NCI-H1048 (cell line): ENCODE measurements around the gene YEATS2.

Experiments used
- DNase-seq: peaks from one replicate; lab custom pipeline; 2025; lab: John Stamatoyannopoulos, UW

Gene YEATS2

DNA sequence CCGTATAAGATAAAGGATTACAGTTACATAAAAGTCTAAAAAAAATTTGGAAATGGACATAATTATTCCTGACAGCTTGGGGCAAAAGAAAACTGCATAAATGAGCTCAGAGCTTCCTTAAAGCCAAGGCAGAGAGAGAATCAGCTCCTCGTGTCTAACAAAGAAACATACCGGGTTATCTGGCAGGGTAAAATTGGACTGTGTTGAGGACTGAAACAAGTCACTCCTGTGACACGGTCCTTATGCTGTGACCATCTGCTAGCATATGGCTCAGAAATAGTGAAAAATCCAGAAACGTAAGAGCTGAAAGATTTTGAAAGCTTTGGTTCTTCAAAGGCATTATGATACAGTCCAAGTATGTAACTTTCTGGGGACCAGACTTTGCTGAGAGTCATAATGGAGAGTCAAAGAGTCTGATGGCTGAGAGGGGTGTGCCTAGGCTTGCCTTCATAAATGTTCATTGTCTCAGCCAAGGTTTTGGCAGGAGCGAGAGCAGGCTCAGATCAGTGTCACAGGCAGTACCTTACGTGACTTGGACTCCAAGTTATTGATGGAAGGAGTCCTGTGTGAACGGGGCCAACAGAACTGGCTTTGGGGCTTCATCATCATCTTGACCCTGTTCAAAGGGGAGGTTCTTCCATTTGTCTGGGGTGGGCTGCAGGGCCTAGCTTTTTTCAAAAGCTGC, 115.3 kb downstream of the YEATS2 start:
- no peak for DNase-seq

DNA sequence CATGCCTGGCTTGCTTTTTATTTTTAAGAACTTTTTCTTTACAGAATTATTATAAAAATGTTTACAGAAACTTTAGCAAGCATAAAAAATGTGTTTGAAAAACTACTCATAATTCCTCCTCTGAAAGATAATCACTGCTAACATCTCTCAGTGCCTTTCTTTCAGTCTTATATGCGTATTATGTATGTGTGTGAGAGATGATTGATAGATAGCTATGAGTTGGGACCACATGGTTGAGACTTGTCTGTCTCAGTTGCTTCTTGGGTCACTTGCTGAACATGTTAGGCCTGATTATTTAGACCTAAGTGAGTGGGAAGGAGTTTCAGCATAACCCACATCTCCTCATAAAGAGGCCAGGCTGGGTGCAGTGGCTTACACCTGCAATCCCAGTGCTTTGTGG, 116.6 kb downstream of the YEATS2 start:
- DNase-seq: no peak

DNA sequence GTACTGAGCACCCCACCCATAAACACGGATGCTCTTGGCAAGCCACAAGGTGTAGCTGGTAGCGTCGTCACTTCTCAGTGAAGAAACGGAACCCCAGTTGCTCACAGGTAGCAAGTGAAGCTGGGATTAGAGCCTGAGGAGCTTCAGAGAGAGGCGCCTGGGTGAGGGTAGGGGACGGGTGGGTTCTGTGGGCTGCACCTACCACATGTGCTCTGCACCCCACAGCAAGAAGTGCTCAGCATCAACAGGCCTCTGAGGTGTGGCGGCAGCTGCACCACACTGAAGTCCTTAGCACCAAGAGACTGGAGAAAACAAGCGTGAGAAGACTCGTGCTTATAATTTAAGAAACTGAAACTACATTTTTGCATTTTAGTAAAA, 118.0 kb downstream of the YEATS2 start:
- DNase-seq: no peak

DNA sequence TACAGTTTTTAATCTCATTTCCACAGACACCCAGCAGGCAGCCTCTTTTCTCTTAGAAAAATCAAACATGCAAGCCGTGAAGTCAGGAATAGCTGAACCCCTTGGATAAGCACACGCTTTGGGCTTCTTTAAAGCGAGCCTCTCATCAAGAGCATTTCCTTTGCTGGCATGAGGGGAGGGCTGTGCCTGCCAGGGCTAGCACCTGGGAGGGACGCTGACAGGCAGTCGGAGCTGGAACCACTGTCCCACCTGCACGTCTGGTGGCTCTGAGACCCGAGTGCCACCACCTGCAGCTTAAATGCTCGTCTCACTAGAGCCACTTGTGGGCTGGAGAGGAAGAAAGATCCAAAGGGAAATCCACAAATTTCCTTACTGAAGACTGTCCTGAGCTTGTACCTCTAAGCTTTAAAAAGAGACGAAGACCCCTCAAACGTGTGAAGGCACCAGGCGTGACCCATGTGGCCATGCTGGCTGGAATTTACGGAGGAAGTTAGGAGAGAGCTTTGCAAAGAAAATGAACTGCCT, 118.4 kb downstream of the YEATS2 start:
- DNase-seq: no peak

DNA sequence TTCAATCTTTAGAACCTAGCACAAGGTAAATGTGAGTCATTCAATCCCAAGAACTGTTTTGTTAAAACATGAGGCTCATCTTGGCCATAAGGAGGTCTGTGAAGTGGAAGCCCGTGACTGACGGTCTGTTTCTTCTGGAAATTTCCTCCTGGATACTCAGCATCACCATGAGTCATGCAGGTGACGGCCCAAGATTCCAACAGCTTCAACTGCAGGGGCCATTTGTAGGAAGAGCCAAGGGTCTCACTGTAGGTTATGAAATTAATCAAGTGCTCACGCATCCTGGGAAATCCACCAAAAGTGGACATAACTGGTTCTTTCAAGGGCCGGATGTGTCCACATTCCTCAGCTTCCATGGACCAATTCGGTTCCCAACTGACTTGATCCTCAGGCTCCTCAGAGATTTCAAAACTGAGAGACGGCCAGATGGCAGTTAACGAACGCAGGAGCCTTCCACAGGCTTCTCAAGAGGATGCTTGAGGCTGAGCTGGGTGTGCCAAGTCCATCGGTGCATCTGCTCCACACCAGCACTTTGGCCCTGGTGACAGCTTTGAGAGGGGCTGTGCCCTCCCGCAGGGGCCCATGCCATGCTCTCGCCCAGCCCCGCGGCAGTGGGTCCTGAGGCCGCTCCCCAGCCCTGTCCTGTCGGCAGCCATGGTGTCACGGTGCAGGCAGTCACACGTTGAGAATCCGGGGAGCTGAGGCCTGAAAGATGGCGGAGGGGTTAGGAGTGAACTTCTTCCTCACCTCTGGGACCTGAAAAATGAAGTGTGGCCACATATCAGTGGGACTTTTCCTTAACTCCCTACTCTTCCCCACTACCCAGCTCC, 119.3 kb downstream of the YEATS2 start:
- no peak for DNase-seq

DNA sequence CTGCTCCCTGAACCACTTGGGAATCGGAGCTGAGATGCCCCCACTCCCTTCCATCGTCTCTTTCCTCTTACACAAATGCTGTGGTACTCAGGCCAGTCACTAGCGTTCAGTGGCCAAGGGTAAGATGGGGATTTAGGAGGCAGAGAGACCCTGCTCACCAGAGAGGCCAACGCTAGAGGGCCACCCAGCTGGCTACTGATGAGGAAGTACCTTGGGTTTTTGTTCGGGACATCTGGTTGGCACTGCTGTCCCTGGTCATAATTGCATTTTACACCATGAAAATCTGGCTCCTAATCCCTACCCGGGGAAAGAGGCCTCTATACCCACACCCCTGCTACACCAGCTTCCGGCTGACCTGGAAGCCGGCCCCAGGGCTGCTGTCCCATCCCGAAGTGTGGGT, 120.0 kb downstream of the YEATS2 start:
- DNase-seq: no peak

DNA sequence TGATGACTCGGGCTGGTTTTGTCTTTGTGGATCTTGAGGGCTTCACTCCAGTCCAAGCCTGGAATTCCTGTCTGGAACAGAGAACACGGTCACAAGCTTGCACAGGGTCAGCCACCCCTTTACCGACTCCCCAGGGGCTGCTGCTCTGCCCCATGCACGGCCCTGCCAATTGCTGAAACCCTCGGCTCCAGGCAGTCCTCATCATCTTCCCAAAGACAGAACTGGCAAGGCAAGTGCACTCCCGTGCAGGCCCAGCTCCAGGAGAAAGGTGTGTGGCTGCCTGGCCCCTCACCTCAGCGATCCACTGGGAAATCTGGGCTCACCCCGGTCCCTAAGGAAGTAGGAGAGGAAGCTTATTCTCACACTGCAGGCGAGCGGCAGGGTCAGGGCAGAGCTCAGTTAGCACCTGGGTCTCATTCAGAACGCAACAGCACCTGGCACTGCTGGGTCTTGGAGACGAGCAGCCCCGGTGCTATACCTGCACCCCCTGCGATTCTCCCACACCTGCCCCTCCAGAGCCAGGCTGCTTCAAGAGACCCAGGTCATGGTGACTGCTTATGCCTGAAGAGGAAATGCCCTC, 120.5 kb downstream of the YEATS2 start:
- DNase-seq: no peak

DNA sequence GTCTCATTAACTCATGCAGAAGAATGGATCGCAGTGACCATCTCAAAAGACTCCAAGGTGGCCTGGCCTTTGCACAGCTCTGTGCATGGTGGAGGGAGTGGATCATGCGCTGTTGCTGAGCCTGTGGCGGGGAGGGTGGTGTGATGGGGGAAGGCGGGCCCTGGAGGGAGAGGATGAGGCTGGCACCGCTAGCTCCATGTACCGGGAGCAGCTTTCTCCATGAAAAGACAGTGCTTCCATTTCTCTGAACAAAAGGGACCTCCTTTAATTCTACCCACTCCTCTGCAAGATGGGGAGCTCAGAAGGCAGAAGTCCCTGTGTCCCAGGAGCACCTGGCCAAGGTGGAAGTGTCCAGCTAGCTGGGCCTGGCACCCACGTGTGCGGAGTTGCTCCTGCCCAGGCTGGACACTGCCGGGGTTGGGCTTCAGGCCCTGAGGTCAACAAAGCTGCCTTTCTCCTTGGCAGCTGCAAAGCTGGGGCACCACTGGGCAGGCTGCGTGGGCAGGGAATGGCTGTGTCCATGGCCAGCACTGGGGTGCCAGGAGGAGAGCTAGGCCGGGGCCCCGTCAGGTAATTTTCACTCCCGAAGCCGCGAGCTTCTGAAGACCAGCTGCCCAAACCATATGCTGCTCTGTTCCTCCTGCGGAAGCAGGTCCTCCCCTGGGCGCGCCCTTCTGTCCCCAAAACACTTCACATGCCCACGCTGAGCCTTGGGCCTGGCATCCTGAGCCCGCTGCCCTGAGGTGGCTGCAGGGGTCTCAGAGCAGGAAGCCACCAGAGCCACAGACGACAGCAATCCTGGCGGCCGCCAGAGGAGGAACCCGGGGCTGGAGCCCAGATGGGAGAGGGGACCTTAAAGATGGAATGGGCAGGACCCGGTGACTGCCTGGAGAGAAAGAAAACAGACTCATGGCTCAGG, 121.4 kb downstream of the YEATS2 start:
- DNase-seq: no peak

DNA sequence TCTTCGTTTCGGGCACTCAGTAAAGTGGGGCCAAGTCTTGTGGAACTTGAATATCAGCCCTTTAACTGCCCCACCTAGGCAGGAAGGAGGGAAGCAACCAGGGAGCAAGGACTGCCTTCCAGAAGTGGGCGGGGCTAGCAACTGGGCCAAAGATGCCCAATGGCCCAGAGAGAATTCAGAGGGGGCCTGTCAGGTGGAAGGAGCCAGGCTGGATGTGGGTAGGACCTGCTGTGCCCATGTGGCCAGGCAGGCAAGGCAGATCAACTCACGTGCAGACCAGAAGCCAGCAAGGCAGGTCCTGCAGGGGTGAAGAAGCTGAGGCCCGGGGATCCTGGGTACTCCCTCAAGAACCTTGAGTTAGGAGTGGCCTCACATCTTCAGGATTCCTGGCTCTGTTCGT, 122.2 kb downstream of the YEATS2 start:
- no peak for DNase-seq

DNA sequence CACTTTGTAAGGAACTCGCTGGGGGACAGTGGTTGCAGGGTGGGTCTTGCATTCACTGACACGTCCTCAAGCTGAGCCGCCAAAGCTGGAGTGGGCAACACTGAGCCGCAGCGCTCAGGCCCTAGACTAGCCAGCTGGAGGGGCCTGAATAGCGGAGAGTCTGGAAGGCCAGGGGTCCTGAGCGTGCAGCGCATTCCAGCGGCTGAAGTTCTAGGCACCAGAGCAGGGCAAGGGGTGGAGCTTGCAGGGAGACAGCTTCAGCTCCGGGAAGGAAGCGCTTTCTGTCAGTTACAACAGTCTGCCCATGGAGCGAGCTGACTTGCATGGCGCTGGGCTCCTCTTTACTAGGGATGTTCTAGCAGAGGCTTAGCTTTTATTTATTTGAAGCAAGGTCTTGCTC, 125.0 kb downstream of the YEATS2 start:
- no peak for DNase-seq

DNA sequence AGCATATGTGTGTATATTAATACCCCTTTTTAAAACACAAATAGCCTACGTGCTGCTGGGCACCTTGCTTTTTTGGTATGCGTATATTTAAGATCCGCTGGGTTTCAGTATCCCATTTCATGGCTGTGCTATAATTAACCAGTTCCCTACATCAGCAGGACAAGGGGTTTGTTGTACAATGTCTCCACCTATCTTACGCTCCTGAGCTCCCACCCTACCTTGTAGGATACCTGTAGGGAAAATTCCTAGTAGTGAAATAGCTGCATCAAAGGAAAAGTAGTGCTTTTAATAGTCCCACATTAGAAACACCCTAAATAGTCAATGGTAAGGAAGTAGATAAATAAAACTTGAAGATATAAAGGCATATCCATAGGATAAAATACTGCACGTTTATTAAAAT, 126.4 kb downstream of the YEATS2 start:
- no peak for DNase-seq

DNA sequence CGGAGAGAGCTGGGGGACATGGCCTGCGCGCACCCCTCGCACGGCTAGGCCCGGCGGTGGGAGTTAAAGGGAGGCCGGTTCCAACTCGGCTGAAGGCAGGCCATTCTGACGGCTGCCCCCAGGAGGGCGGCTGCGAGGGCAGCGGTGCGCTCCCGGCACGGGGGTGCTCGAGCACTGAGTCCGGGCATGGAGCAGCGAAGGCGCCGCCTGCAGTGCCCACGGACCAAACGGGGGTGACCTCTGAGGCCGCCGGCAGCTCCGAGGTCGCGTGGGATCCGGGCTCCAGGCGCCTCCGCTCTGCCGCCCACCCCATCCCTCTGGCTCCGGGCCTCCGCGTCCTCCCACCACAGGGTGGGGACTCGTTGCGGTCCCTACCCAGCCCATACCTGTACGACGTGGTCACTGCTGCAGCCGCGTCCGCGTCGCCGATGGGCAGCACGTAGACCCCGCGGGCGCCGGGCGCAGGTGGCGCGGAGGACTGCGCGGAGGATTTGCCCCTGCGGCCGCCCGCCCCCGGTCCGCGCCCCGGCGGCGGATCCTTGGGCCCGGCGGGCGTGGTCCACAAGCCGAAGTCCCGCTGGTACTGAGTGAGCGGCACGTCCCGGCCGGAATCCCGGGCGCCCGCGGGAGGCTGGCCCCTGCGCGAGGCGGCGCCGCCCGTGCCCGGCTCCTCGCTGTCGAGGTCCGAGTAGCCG, 127.3 kb downstream of the YEATS2 start:
- DNase-seq: no peak

DNA sequence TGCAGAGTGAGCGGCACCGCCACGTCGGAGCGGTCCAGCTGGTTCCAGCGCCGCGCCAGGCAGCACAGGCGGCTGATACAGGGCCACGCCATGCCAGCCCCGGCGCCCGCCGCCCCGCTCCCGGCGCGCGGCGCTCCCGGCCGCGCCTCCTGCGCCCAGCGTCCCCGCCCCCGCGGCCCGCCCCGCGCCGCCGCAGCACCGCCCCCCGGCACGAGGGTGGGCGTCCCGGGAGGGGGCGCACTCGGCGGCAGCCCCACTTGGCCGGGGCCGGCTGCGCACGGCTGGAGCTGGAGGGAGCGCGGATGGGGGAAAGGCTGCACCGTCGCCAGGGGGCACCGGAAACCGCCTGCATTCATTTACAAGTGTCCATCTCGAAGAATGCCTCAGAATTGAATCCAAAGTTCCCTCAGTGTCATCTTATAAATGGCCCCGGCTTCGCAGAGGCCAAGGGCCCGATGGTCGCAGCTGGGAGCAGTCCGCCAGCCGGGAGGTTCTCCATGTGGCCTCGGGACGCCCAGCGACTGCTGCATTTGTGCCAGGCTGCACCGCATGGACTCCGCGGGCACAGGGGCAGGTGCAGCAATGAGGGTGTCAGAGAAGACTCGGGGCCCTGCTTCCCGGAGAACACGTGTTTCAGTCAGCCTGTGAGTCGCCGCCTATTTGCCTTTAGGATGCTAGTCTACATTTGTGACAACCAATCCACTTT, 128.0 kb downstream of the YEATS2 start, which contains the start of gene MAP6D1:
MAP6D1 (minus strand) TSS at position 122 of the 706 bp plus-strand sequence; CDS start at position 92, 30 bp downstream.
- no peak for DNase-seq

DNA sequence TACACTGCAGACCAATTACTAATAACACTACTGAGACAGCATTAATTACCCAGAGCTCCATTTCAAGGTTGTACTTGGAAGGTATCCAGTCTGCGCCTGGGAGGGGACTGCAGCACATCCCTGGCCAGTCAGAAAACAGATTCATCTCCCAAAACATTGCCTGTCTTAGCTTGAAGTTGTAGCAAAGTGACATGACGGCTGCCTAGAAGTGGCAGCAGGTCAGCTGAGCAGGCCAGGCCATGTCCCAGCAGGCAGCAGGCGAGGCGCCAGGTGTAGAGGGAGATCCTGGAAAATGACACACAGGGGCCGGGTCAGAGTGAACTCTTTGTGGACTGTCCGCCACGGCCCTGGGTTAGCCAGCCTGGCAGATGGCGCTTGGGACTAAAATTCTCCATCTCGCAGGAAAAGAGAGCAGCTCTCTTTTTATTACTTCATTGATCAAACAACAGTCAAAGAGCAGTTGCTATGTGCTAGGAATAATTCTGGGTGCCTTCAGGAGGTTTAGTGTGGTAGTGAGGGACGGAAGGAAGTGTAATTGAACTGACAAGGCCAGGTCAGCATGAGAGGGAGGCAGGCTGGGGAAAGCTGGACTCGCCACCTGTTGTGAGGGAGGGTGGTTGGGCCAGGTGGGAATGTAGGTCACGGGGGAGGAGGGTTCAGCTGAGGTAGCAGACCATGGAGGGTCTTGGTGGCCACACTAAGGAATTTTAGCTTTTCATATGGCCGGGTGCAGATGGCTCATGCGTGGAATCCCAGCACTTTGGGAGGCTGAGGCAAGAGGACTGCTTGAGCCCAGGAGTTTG, 129.1 kb downstream of the YEATS2 start:
- no peak for DNase-seq

DNA sequence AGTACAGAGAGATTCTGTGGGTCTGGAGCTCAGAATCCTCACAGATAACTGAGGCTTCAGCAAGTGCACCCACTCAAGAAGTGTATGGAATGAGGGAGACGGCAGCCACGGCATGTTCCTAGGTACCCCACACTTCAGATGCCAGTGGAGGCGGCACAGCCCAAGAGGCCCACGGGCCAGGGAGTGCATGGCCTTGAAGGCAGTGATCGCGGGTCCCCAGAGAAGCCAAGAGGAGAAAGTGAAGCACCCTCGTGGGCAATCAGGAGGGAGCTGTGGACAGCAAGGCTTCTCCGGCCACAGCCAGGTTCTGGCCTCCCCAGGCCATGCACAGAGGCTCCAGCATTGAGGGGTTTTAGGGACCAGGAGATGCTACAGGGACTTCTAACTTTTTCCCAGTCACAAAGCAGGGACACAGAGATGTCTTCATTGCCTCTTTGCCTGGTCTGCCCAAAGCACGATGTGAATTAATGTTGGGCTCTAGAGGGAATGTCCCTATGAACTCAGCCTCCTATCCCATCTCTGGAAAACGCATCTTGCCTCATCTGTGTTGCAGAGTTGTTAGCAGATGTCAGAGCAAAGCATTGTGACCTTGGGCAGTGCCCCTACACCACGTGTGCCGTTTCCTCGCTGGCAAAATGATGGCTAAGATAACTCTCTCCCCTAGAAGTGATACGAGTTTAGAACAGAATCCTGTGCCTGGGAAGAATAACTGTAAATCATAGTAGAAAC, 130.4 kb downstream of the YEATS2 start:
- no peak for DNase-seq

DNA sequence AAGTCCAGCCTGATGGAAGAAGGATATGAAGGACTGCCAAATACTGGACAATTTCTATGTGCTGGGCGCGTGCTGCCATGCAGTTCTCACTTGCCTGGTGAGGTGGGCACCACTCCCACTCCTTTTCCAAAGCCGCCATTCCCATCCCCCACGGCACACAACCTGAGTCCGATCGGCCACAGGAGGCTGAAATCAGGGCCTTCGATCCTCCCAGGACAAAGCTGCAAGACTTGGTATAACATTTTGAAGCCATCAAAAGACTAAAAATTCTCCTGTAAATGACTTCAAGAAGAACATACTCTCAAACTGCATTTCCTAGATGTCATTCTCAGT, 130.9 kb downstream of the YEATS2 start:
- no peak for DNase-seq

DNA sequence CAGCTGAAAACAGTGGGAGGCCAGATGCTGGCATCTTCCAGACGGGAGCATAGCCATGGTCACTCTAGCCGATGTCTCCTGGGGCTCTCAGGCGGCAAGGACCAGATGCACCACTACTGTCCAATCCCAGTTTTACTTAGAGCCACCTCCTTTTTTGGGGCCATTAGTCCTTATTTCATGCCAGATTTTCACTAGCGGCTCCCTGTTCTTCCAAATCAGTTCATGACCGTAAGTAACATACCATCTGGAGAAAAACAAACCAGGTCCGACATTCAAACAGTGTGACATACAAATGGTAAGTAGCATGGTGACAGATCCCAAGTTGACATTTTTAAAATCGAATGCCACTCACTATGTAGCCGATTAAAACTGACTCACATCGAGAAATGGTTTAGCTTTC, 131.9 kb downstream of the YEATS2 start:
- DNase-seq: no peak

DNA sequence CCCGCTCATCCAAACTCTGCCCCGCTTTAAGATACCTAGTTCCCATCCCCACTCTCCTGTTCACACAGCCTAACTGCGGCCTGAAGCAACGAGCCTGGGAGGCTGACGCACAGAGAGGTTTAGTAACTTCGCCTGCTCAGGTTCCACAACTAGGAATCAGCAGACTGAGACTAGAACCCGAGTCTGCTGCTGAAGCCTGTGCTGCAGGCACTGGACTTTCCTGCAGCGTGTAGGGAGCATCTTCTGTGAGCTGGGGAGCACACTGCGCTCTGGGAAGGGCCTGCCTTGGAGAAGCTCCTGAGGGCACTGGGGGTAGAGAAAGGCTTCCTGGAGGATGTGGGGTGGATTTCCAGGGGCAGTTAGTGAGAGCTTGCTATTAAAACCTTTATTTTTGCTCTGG, 132.6 kb downstream of the YEATS2 start:
- no peak for DNase-seq

DNA sequence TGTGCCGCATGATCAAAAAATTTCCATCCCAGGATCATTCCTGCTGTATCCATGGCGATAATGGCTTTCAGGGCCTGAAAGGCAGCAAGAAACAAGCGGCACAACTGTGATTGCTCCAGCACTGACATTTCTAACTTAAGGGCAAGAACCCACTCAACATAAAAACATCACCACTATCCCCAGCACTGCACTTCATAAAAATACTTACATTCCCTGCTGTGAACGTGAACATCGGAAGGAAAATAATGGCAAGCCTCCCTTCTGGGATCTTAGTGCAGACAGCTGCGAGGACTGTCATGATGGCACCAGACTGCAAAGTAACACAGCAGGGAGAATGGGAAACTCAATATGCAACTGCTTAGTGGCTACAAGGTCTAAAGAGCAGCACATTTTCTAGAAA, 135.9 kb downstream of the YEATS2 start:
- DNase-seq: no peak
